Measurements from ENCODE around the gene PLA2G12A.
A peak's percentile ranks its signal among the peaks of the same experiment; 100 is the strongest.
"Not testable (repeated sequence)": the region's sequence is repeated elsewhere in the genome, so short reads cannot be mapped to it uniquely, and the experiment has no call there.

PLA2G12A gene

GRCh38 chr4:109728385-109728784 lies 1.5 kb downstream of the PLA2G12A start:
- no peak for DNase-seq

DNA sequence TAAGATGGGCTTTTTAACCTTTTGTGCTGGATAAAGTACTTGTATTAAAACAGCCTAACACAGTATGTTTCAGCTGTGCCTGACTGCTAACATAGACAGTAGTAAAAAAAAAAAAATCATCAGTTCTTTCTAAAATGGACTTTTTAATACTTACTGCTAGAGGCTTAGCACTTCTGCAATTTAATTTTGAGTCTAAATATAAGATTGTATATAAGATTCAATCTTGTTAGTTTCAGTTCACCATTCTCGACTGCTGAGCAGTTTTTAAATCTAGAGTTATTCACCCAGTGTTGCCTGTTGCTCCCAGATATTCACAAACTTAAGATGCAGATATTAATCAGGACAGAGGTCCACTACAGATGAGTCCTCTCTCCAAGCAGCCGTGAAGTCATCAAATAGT lies 6.8 kb downstream of the PLA2G12A start:
- no peak for DNase-seq

DNA sequence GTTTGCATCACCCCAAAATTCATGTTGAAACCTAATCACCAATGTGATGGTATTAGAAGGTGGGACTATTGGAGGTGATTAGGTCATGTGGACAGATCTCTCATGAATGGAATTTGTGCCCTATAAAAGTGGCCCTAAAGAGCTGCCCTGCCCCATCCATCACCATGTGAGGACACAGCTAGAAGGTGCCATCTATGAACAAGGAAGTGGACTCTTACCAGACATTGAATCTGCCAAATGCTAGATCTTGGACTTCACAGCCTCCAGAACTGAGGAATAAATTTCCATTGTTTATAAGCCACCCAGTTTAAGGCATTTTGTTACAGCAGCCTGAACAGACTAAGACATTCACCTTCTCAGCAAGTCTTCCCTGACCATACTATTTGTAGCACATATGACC lies 7.5 kb downstream of the PLA2G12A start:
- no peak for DNase-seq

- no peak for DNase-seq
These were observed 8.8 kb downstream of the PLA2G12A start for GRCh38 chr4:109721033-109721432.

GRCh38 chr4:109719604-109720003 lies 10.3 kb downstream of the PLA2G12A start:
- DNase-seq = no peak

DNA sequence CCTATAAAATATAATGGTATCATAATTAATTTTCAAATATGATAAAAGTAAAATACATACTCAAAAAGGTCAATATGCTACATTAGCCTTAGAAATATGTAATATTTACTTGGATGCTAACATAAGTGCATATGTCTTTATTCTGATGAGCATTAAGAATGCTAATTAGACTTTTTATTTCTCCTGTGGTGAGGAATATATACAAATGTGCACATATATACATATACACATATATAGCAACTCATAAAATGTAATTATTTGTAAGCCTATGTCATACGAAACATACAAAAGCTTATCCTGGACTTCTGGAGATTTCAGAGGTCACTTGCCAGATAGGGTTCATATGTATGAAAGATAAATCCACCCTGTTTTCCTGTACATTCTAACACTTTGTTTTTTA lies 11.1 kb downstream of the PLA2G12A start:
- DNase-seq = no peak

DNA sequence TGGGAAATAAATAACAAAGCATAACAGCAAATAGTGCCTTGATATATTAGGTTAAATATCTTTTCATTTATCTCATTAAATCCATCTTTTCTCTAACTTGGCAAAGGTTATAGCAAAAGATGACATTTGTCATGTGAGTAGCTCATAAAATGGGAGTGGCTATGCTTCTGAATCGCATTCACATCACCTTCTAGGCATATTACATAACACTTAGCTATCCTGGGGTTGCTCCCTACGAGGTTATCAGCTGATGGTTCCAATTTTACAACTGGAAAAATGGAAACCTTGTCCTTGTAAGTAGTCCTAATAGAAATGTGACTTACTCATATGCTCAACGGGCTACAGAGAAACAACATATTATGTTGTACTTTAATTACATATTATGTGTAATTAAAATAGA lies 16.4 kb downstream of the PLA2G12A start:
- no peak for DNase-seq

- DNase-seq = no peak
These were observed 20.9 kb downstream of the PLA2G12A start for GRCh38 chr4:109708990-109709389.

DNA sequence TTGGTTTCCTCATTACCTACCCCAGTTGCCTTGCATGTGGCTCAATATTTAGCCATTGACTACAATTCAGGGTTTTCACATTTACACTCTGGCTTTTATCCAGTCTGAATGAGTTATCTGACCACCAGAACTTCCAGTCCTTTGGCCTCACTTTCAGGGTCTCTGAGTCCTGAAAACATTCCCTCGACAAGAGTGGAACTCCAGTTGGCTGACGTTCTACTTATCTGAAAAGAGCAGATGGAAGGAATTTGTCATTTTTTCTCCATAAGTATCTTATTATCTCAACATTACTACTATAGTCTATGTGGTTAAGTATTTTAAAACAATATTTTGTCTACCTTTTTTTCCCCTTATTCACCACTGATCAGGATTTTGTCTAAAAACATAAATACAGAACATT lies 21.4 kb downstream of the PLA2G12A start:
- no peak for DNase-seq

GRCh38 chr4:109703664-109704361 lies 26.1 kb downstream of the PLA2G12A start:
- no peak for DNase-seq

GRCh38 chr4:109702950-109703663 lies 26.8 kb downstream of the PLA2G12A start, which contains the start of gene CASP6:
TSS of gene CASP6 (minus strand) at chr4:109703445. CDS start at chr4:109703395, 50 bp downstream.
- peak; percentile 69 for DNase-seq

GRCh38 chr4:109701566-109702410 lies 28.1 kb downstream of the PLA2G12A start:
- DNase-seq = no peak

GRCh38 chr4:109699553-109700225 lies 30.2 kb downstream of the PLA2G12A start:
- DNase-seq = no peak

- no peak for DNase-seq
These were observed 31.2 kb downstream of the PLA2G12A start for GRCh38 chr4:109698656-109699055.

GRCh38 chr4:109691411-109691920 lies 38.4 kb downstream of the PLA2G12A start:
- DNase-seq = no peak

DNA sequence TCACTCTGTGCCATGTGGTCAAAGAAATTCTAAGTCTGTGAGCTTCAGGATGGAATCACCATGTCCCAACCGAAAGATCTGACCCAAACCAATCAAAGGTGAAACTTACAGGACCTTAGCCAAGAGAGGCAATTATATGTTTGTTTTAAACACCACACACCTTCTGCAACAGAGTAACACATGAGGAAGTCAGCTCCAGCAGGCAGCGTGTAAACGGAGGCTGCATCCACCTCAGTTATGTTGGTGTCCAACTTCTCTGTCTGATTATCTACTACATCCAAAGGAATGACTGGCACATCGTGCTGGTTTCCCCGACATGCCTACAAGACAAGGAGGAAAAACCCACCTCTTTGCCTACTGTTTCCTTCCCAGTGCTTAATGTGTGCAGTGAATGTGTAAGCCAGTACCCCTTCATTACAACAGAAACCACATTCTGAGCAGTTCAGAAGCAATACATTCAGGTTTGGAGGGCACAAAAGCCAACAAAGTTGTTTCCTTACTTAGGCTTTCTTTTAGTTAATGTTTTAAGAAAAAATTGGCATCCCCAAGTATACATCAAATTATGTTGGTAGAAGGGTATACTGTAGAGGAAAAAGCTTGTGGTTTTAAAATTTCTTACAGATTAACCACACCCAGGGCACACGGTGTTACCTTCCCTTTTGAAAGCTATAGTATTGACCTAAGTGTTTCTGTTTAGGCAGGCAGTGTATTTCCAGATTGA lies 39.0 kb downstream of the PLA2G12A start:
- DNase-seq = no peak

GRCh38 chr4:109684727-109685126 lies 45.1 kb downstream of the PLA2G12A start:
- DNase-seq = no peak

DNA sequence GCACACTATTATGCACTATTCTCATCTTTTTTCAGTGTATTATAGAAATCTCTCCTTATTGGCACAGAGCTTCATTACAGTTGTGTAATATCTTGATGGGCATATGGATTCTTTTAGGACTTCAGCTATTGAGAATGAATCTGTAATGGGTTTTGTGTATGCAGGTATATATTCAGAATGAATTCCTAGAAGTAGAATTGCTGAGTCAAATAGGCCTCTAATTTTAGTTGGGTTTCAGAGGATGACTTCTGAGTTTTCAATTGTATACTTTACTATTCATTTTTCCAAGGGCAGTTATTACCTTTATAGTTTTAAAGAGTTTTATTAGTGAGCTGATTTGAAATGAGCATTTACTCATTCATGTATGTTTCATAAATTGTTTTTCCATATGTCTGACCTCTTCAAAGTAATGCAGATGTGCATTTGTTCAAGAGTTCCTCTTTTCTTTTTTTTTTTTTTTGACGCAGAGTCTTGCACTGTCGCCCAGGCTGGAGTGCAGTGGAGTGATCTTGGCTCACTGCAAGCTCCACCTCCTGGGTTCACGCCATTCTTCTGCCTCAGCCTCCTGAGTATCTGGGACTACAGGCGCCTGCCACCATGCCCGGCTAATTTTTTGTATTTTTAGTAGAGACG lies 46.1 kb downstream of the PLA2G12A start:
- DNase-seq = no peak

DNA sequence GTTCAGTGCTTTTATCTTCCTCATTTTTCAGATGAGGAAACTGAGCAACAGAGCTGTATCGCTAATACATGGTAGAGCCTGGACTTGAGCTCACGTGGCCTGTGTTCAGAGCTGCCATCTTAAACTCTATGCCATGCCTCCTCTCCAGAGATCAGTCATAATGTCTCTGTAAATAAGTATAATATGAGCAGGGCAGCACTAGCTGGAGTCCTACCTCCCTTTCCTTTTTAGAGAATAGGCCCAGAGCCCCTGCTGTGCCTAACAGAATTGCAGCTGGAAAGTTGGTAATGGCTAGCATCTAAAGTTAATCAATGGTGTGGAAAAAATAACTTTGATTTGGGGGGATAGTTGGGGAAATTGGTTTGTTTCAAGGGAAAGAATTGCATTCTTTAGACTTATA lies 47.0 kb downstream of the PLA2G12A start:
- DNase-seq = no peak

- not testable (repeated sequence) for DNase-seq
These were observed 50.9 kb downstream of the PLA2G12A start for GRCh38 chr4:109678925-109679324.

DNA sequence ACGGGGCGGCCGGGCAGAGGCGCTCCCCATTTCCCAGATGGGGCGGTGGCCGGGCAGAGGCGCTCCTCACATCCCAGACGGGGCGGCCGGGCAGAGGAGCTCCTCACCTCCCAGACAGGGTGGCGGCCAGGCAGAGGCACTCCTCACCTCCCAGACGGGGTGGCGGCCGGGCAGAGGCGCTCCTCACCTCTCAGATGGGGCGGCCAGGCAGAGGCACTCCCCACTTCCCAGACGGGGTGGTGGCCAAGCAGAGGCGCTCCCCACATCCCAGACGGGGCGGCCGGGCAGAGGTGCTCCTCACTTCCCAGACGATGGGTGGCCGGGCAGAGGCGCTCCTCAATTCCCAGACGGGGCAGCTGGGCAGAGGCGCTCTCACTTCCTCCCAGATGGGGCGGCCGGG lies 51.4 kb downstream of the PLA2G12A start:
- not testable (repeated sequence) for DNase-seq

DNA sequence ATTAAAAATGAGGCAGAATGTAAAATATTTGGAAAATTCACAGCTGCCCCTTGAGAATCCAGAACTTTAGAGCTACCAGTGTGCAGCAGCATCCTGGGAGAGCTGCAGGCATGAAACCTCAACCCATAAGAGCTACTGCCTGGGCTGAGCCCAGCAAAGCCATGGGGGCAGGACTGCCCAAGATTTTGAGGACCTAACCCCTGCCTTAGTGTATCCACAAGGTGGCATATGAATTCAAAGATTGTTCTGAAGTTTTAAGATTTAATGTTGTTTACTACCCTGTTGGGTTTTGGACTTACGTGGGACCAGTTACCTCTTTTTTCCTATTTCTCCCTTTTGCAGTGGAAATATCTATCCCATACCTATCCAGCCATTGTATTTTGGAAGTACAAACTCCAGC lies 53.0 kb downstream of the PLA2G12A start:
- DNase-seq = no peak

Data from KG1 (cell line).